ENCODE measurements around the gene DYRK1B.

DYRK1B gene

GRCh38 chr19:39792999-39793546 lies 40.9 kb downstream of the DYRK1B start (continued):
- TF ChIP-seq, protein P1, sequence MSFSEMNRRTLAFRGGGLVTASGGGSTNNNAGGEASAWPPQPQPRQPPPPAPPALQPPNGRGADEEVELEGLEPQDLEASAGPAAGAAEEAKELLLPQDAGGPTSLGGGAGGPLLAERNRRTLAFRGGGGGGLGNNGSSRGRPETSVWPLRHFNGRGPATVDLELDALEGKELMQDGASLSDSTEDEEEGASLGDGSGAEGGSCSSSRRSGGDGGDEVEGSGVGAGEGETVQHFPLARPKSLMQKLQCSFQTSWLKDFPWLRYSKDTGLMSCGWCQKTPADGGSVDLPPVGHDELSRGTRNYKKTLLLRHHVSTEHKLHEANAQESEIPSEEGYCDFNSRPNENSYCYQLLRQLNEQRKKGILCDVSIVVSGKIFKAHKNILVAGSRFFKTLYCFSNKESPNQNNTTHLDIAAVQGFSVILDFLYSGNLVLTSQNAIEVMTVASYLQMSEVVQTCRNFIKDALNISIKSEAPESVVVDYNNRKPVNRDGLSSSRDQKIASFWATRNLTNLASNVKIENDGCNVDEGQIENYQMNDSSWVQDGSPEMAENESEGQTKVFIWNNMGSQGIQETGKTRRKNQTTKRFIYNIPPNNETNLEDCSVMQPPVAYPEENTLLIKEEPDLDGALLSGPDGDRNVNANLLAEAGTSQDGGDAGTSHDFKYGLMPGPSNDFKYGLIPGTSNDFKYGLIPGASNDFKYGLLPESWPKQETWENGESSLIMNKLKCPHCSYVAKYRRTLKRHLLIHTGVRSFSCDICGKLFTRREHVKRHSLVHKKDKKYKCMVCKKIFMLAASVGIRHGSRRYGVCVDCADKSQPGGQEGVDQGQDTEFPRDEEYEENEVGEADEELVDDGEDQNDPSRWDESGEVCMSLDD (tag by site-specific recombination; IDR thresholded peaks at IDR 0.05), result peak; percentile 59; the same call in 1 of the 2 replicates
- TF ChIP-seq, protein P2, sequence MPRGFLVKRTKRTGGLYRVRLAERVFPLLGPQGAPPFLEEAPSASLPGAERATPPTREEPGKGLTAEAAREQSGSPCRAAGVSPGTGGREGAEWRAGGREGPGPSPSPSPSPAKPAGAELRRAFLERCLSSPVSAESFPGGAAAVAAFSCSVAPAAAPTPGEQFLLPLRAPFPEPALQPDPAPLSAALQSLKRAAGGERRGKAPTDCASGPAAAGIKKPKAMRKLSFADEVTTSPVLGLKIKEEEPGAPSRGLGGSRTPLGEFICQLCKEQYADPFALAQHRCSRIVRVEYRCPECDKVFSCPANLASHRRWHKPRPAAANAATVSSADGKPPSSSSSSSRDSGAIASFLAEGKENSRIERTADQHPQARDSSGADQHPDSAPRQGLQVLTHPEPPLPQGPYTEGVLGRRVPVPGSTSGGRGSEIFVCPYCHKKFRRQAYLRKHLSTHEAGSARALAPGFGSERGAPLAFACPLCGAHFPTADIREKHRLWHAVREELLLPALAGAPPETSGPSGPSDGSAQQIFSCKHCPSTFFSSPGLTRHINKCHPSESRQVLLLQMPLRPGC (tag by site-specific recombination; IDR thresholded peaks at IDR 0.05), result no peak
- TF ChIP-seq ZFP69B (tag by site-specific recombination; IDR thresholded peaks at IDR 0.05), result no peak
- TF ChIP-seq GFI1B (tag by site-specific recombination; IDR thresholded peaks at IDR 0.05), result no peak
- TF ChIP-seq ZEB2 (tag by site-specific recombination; IDR thresholded peaks at IDR 0.05), result peak; percentile 64; the same call in 1 of the 2 replicates
- no peak for TF ChIP-seq YY1 (tag by site-specific recombination; IDR thresholded peaks at IDR 0.05)
- TF ChIP-seq HOXA7 (CRISPR knock-in tag; IDR thresholded peaks at IDR 0.05; ENCODE audit: borderline replicate concordance), result no peak
- peak; percentile 79 for TF ChIP-seq ZNF76 (tag by site-specific recombination; IDR thresholded peaks at IDR 0.05; ENCODE audit: borderline replicate concordance, low read depth)
- no peak for TF ChIP-seq PRDM1 (tag by site-specific recombination; IDR thresholded peaks at IDR 0.05)
- TF ChIP-seq ZNF776 (tag by site-specific recombination; IDR thresholded peaks at IDR 0.05; ENCODE audit: borderline replicate concordance), result no peak
- no peak for TF ChIP-seq GLI4 (tag by site-specific recombination; IDR thresholded peaks at IDR 0.05)
- TF ChIP-seq ZNF214 (tag by site-specific recombination; IDR thresholded peaks at IDR 0.05; ENCODE audit: borderline replicate concordance), result no peak
- TF ChIP-seq ZNF792 (tag by site-specific recombination; IDR thresholded peaks at IDR 0.05), result no peak
- TF ChIP-seq TCF7L2 (IDR thresholded peaks at IDR 0.05; ENCODE audit: borderline replicate concordance, low read depth, low read length), result no peak
- TF ChIP-seq ZFP37 (tag by site-specific recombination; IDR thresholded peaks at IDR 0.05), result peak; percentile 80; the same call in 1 of the 2 replicates
- TF ChIP-seq, protein P3, sequence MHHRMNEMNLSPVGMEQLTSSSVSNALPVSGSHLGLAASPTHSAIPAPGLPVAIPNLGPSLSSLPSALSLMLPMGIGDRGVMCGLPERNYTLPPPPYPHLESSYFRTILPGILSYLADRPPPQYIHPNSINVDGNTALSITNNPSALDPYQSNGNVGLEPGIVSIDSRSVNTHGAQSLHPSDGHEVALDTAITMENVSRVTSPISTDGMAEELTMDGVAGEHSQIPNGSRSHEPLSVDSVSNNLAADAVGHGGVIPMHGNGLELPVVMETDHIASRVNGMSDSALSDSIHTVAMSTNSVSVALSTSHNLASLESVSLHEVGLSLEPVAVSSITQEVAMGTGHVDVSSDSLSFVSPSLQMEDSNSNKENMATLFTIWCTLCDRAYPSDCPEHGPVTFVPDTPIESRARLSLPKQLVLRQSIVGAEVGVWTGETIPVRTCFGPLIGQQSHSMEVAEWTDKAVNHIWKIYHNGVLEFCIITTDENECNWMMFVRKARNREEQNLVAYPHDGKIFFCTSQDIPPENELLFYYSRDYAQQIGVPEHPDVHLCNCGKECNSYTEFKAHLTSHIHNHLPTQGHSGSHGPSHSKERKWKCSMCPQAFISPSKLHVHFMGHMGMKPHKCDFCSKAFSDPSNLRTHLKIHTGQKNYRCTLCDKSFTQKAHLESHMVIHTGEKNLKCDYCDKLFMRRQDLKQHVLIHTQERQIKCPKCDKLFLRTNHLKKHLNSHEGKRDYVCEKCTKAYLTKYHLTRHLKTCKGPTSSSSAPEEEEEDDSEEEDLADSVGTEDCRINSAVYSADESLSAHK (tag by site-specific recombination; IDR thresholded peaks at IDR 0.05), result no peak
- no peak for TF ChIP-seq ZNF394 (tag by site-specific recombination; IDR thresholded peaks at IDR 0.05; ENCODE audit: borderline replicate concordance)
- TF ChIP-seq ATF2 (tag by site-specific recombination; IDR thresholded peaks at IDR 0.05; ENCODE audit: low read depth), result no peak
- no peak for TF ChIP-seq ZNF280D (tag by site-specific recombination; IDR thresholded peaks at IDR 0.05)
- no peak for TF ChIP-seq ZNF354C (tag by site-specific recombination; IDR thresholded peaks at IDR 0.05; ENCODE audit: borderline replicate concordance, low read depth)
